Kidney (tissue), 14 donors: ENCODE results near the gene CAMK4. TPM values are rescaled to one million over a fixed set of nuclear protein-coding genes. Genes with fewer than 3 reads are reported as not detected.

ENCODE experiments used
- DNase-seq, 5 donors: peaks; one replicate each; pipeline ENCODE4 v3.0.0-alpha.2; 2013 to 2020
- FAIRE-seq: peaks from 2 replicates; lab custom pipeline; 2012; peaks lifted over from hg19 to GRCh38; lab: Jason Lieb, UNC
- H3K27ac ChIP-seq, 2 donors: one replicate each; pipeline ENCODE4 v1.7.0; 2013; ENCODE audit warnings: low read depth in 2 of 2, low read length in 2 of 2, inconsistent platforms in 1 of 2
- H3K27me3 ChIP-seq: one replicate; pipeline ENCODE4 v1.7.1; 2013; ENCODE audit warnings: low read length, inconsistent platforms; ENCODE audit not compliant: control insufficient read depth, insufficient read depth
- H3K36me3 ChIP-seq, 3 donors: one replicate each; pipeline versions ENCODE4 v1.7.0 to v1.7.1; 2013; ENCODE audit warnings: low read length in 3 of 3, control low read depth in 1 of 3, inconsistent platforms in 1 of 3; ENCODE audit not compliant: insufficient read depth in 3 of 3, control insufficient read depth in 2 of 3
- H3K4me1 ChIP-seq, 3 donors: one replicate each; pipeline versions ENCODE4 v1.7.0 to v1.7.1; 2013; ENCODE audit warnings: low read length in 3 of 3, inconsistent platforms in 1 of 3, low read depth in 1 of 3; ENCODE audit not compliant: control insufficient read depth in 2 of 3, insufficient read depth in 2 of 3
- H3K4me3 ChIP-seq, 3 donors: one replicate each; pipeline versions ENCODE4 v1.7.0 to v1.8.1; 2013; ENCODE audit warnings: low read length in 3 of 3, control low read depth in 1 of 3, inconsistent platforms in 1 of 3
- H3K9ac ChIP-seq, 3 donors: one replicate each; pipeline versions ENCODE4 v1.7.0 to v1.7.1; 2013; ENCODE audit warnings: low read length in 3 of 3, control low read depth in 1 of 3, inconsistent platforms in 1 of 3
- H3K9me3 ChIP-seq, 3 donors: one replicate each; pipeline versions ENCODE4 v1.7.0 to v1.7.1; 2013; ENCODE audit warnings: low read length in 3 of 3, control low read depth in 1 of 3, inconsistent platforms in 1 of 3; ENCODE audit not compliant: control insufficient read depth in 2 of 3, insufficient read depth in 1 of 3
- intact Hi-C: fragments of 100-400 bp; cut with DNase I; formaldehyde crosslinking; loops from one replicate; pipeline ENCODE4 v1.11.1; 2022
- polyA plus RNA-seq: library from polyadenylated mRNA; stranded (reverse); fragments of 350-450 nt; fragmentation: Illumina TruSeq; extraction: RNeasy Lipid Tissue Mini Kit (QIAGEN cat#74804); gene quantifications from one replicate; pipeline ENCODE4 v1.2.3, GENCODE V29; 2014; ENCODE audit warnings: low read depth, low replicate concordance; ENCODE audit not compliant: insufficient read depth
- total RNA-seq: library from RNA; stranded (reverse); fragmentation: NEBNext Ultra II Directional; extraction: Animal tissue kit (Norgen Biotek cat#: 25700); gene quantifications from one replicate; pipeline ENCODE4 v1.2.1, GENCODE V29; 2021
- TF ChIP-seq, protein P1 (sequence below): IDR thresholded peaks from 3 replicates; pipeline ENCODE4 v1.5.1; 2012; ENCODE audit warnings: mild to moderate bottlenecking, moderate library complexity, borderline replicate concordance; ENCODE audit not compliant: insufficient read depth; ENCODE audit errors: extremely low read depth
- donor health status: control.
- donor health status: control.
- donor health status: control.
- donor health status: control.
- donor health status: control.
- donor health status: DM: yes; HTN: yes; CAD: no.
- donor health status: Normal renal cell carcinoma (clear cell type).

The CAMK4 gene
- total and polyA plus RNA-seq, 2 donors from 2014 or later: 0.37 to 4.7 TPM

DNA sequence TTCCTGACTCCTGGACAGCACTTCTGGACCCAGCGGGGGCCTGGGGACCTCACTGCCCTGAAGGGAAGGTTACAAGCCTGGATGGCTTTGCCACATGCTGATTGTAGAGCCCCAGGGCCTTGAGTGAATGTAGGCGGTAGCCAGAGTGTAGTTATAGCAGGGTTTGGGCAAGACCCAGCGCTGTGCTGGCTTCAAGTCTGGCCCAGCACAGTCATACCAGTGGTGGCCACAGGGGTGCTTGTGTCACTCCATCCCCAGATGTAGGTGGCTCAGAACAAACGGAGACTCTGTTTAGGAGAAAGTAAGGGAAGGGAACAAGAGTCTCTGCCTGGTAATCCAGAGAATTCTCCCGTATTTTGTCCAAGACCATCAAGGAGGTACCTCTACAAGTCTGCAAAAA, 203.6 kb downstream of the CAMK4 start:
- intact Hi-C loops: no loop called here
- Histone ChIP-seq H3K27ac (no peak overlapping the region), H3K4me1 (no peaks in the 10 kb centered on the region), H3K27me3 (no peaks in the 10 kb centered on the region), H3K9ac (no peak overlapping the region), H3K4me3 (no peak overlapping the region), H3K9me3 (no peaks in the 10 kb centered on the region), H3K36me3 (no peaks in the 10 kb centered on the region)
- DNase-seq: no peak
- TF ChIP-seq, protein P1, sequence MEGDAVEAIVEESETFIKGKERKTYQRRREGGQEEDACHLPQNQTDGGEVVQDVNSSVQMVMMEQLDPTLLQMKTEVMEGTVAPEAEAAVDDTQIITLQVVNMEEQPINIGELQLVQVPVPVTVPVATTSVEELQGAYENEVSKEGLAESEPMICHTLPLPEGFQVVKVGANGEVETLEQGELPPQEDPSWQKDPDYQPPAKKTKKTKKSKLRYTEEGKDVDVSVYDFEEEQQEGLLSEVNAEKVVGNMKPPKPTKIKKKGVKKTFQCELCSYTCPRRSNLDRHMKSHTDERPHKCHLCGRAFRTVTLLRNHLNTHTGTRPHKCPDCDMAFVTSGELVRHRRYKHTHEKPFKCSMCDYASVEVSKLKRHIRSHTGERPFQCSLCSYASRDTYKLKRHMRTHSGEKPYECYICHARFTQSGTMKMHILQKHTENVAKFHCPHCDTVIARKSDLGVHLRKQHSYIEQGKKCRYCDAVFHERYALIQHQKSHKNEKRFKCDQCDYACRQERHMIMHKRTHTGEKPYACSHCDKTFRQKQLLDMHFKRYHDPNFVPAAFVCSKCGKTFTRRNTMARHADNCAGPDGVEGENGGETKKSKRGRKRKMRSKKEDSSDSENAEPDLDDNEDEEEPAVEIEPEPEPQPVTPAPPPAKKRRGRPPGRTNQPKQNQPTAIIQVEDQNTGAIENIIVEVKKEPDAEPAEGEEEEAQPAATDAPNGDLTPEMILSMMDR: no peak
- no peak for FAIRE-seq

DNA sequence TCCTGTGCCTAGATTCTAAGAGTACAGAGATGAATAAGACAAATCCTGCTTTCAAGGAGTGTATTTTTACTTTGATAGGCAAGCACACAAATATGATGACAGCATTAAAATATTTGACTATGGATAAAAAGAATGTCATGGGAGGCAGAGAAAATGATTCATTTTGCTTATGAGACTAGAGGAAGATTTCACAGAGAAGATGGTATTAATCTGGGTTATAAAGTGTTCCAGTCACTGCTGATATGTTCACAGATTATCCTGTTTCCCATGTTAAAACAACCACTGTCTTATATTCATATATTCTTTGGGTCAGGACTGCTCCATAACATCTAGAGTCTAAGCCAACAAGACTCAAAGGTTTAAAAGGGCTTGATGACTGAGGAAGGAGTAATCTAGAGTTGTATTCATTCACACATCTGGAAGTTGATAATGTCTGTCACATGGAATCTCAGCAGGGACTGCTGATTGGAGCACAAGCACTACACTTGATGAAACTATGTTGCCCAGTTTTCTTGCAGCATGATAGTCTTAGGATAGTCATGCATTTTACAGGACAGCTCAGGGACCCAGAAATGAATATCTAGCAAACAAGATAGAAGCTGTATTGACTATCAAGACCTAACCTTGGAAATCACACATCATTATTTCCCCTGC, 208.8 kb downstream of the CAMK4 start:
- Histone ChIP-seq H3K36me3 (no peaks in the 10 kb centered on the region), H3K9me3 (no peaks in the 10 kb centered on the region), H3K9ac (no peak overlapping the region), H3K4me1 (no peaks in the 10 kb centered on the region), H3K4me3 (no peak overlapping the region), H3K27me3 (no peaks in the 10 kb centered on the region), H3K27ac (no peak overlapping the region)
- DNase-seq (no peak), FAIRE-seq (no peak)
- TF ChIP-seq, protein P1: no peak
- intact Hi-C loops: no loop called here

DNA sequence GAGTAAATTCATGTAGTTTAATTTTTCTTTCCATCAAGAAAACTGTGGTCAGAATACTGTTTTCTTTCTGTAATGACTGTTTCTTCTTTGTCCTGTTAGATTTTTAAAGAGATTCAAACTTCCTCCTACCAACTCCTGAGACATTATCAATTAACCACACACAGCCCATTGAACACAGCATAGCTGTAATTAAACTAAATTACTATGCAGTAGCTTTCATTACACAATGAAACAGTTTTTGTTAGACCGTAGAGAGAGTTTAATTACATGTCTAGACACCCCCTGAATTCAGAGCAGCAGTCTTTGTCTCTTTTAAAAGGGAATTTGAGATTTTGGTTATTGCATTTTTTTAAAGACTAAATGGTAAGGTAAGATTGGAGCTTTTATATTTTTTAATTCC, 210.6 kb downstream of the CAMK4 start:
- Histone ChIP-seq H3K9ac (no peak overlapping the region), H3K36me3 (no peaks in the 10 kb centered on the region), H3K4me3 (no peak overlapping the region), H3K27ac (no peak overlapping the region), H3K4me1 (no peaks in the 10 kb centered on the region), H3K9me3 (no peaks in the 10 kb centered on the region), H3K27me3 (no peaks in the 10 kb centered on the region)
- intact Hi-C loops: no loop called here
- no peak for FAIRE-seq
- TF ChIP-seq, protein P1: no peak
- no peak for DNase-seq

DNA sequence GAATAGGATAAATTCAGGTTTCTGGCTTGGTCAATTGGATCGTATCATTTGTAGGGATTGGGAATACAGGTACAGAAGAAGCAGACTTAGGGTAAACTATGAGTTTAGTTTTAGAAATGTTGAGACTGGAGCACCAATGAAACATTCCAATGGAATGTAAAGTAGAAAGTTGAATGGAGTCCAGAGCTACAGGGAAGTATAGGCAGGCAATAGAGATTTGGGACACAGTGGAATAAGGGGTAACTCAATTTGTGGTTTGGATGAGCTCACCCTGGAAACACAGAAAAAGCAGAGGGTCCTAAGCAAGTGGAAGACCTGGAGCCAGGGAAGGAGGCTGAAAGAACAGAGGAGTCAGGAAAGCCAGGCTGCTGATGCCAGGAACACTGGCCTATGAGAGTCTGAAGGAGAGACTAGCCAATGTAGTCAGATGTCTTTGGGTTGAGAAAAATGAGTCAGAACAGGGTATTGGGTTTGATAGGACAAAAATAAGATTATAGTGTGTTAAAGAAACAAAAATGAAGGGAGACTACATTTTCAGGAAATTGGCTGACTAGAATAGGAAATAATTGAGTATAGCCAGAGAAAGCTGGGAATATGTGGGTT, 215.4 kb downstream of the CAMK4 start:
- TF ChIP-seq, protein P1: no peak
- Histone ChIP-seq H3K36me3 (no peaks in the 10 kb centered on the region), H3K27me3 (no peaks in the 10 kb centered on the region), H3K27ac (no peak overlapping the region), H3K9me3 (peaks cover 0 to 2% (median 0%) of the 10 kb centered on the region in 3 donors), H3K9ac (no peak overlapping the region), H3K4me1 (no peaks in the 10 kb centered on the region), H3K4me3 (no peak overlapping the region)
- intact Hi-C loops: no loop called here
- FAIRE-seq (no peak), DNase-seq (no peak)
